OCI-LY7 (cell line): Measurements from ENCODE around the gene C13orf42.

Source experiments
- CTCF ChIP-seq: fragments of 200-600 bp; sonication (generic); conservative IDR thresholded peaks from 2 replicates; pipeline ENCODE4 v1.5.1; 2014; ENCODE audit warnings: mild to moderate bottlenecking, antibody characterized with exemption, low read length, moderate library complexity, mixed read lengths
- EZH2phosphoT487 ChIP-seq: fragments of 200-600 bp; sonication (generic); IDR thresholded peaks from 2 replicates; pipeline ENCODE4 v1.6.1; 2018; ENCODE audit warnings: low read depth, borderline replicate concordance, mild to moderate bottlenecking, mixed run types, antibody characterized with exemption, low read length, moderate library complexity, mixed read lengths

DNA sequence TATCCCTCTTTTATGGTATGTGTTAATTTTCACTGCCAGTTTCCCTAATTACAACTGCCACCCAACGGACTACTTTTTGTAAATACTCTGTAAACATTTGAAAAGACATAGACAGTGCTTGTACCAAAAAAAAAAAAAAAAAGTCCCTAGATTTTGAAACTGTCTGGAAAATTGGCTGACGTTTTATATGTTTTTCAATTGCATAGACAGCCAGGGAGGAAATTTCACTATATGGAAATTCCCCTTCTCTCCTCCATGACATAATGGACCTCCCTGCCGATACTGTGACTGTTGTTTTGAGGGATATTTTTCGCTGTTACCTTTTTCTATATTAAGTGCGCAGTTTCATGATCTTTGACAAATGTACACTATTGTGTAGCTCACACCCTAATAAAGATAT, 43.4 kb downstream of the C13orf42 start:
- TF ChIP-seq EZH2phosphoT487 (no peak), CTCF (no peak)
